Adrenal gland (tissue), 5 donors: ENCODE measurements around the gene CUX1.

ENCODE experiments used
- CTCF ChIP-seq, 6 experiments: fragments of 450-650 bp in 4 of 6; fragments of 200-600 bp in 2 of 6; sonication (generic) in 1 of 6; IDR thresholded peaks; 1 replicate in 5 of 6; 2 replicates in 1 of 6; pipeline versions ENCODE4 v1.5.1 to v1.8.0; 2016 to 2021; ENCODE audit warnings: antibody characterized with exemption in 6 of 6, mild to moderate bottlenecking in 2 of 6, moderate library complexity in 1 of 6
- POLR2A ChIP-seq, 2 donors: fragments of 450-650 bp; IDR thresholded peaks; one replicate each; pipeline ENCODE4 v1.6.1; 2017; ENCODE audit warnings: antibody characterized with exemption in 2 of 2, mild to moderate bottlenecking in 2 of 2, moderate library complexity in 1 of 2
- donor health status: DM: no; HTN: no; CAD: no.

- TF ChIP-seq POLR2A (IDR thresholded peaks at IDR 0.05): no peak
- no peak for TF ChIP-seq CTCF (IDR thresholded peaks at IDR 0.05)
Observed at GRCh38 chr7:102029616-102030015, 212.2 kb downstream of the CUX1 start.
